Muscle layer of duodenum (tissue), 2 donors: ENCODE measurements around the gene ZBTB20.

Source experiments
- H3K27ac ChIP-seq: one replicate; pipeline ENCODE4 v1.7.0; 2013; ENCODE audit warnings: mild to moderate bottlenecking, low read length
- H3K27me3 ChIP-seq: one replicate; pipeline ENCODE4 v1.7.0; 2013; ENCODE audit warnings: low read depth, mild to moderate bottlenecking, control low read depth, low read length
- H3K36me3 ChIP-seq, 2 donors: one replicate each; pipeline ENCODE4 v1.7.0; 2013; ENCODE audit warnings: low read length in 2 of 2, control low read depth in 1 of 2, mild to moderate bottlenecking in 1 of 2; ENCODE audit not compliant: insufficient read depth in 2 of 2, control insufficient read depth in 1 of 2
- H3K4me1 ChIP-seq, 2 donors: one replicate each; pipeline ENCODE4 v1.7.0; 2013; ENCODE audit warnings: low read length in 2 of 2, mild to moderate bottlenecking in 2 of 2, control low read depth in 1 of 2, moderate library complexity in 1 of 2; ENCODE audit not compliant: insufficient read depth in 2 of 2, control insufficient read depth in 1 of 2
- H3K4me3 ChIP-seq, 2 donors: one replicate each; pipeline ENCODE4 v1.7.0; 2013; ENCODE audit warnings: low read length in 2 of 2, low read depth in 1 of 2, mild to moderate bottlenecking in 1 of 2
- H3K9me3 ChIP-seq, 2 donors: one replicate each; pipeline ENCODE4 v1.7.0; 2013; ENCODE audit warnings: low read length in 2 of 2, control low read depth in 1 of 2, mild to moderate bottlenecking in 1 of 2; ENCODE audit not compliant: control insufficient read depth in 1 of 2
- donor health status: healthy.

The ZBTB20 gene

DNA sequence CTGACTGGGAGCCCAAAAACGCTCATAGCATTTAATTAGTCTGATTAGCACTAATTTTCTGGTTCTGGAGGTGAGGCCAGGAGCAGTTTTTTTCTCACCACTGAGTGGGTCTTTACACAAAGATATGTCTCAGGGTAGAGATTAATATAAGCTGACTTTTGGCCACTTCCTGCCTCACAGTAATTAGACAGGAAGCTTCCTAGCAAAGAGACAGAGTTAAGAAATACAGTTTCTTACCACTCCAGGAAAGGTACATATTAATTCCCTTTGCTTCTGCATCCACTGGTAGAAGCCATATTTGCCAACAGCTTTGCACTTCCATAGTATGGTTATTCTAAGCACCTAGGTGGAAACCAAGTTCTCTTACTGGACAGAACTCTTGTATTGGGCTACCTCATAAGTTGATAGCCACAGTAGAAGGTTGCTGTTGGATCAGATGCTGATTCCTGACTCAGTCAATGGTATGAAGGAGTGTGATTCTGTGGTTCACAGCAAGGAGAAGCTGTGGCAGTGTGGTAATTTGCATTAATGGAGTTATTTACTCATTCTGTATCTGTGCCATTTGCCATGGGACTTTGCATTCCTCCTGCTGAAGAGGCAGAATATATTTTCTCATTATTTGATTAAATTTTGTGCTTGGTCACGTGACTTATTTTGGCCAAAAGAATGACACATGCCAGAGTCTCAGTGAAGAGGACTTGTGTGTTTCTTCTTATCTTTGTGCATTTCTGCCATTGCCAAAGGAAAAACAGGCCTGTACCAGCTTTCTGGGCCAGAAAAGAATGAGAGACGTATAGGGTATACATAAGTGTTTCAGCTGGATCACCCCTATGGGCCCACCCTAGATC is 17.5 kb upstream of the ZBTB20 start:
- no peaks in the 10 kb centered on the region for H3K27me3 ChIP-seq
- no peak overlapping the region for H3K27ac ChIP-seq
- H3K36me3 ChIP-seq, result no peaks in the 10 kb centered on the region
- H3K4me1 ChIP-seq, result no peaks in the 10 kb centered on the region
- H3K4me3 ChIP-seq, result no peak overlapping the region
- H3K9me3 ChIP-seq, result no peaks in the 10 kb centered on the region

DNA sequence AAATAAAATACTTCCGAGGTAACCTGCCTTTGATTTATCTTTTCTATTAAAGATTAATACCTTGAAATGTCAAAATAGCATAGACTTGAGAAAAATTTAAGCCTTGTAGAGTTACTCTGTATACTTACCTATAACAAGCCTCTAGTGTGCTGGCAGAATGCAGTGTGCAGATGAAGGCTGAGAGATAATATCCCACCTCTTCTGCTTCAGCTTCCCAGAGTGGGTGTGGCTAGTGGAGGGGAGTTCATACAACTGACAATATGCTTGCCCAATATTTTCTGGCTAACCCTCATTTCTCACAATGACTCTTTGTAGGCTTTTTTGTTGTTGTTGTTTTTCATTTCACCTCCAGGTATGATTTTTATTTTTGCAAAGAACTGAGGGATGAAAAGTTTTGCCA is 15.7 kb upstream of the ZBTB20 start:
- no peaks in the 10 kb centered on the region for H3K36me3 ChIP-seq
- H3K4me3 ChIP-seq, result no peak overlapping the region
- H3K9me3 ChIP-seq, result no peaks in the 10 kb centered on the region
- no peaks in the 10 kb centered on the region for H3K4me1 ChIP-seq
- no peaks in the 10 kb centered on the region for H3K27me3 ChIP-seq
- H3K27ac ChIP-seq, result no peak overlapping the region

- Histone ChIP-seq H3K36me3 (no peaks in the 10 kb centered on the region), H3K9me3 (no peaks in the 10 kb centered on the region), H3K4me3 (no peak overlapping the region), H3K4me1 (no peaks in the 10 kb centered on the region), H3K27ac (no peak overlapping the region), H3K27me3 (no peaks in the 10 kb centered on the region)
Observed at GRCh38 chr3:115161866-115162265, 14.8 kb upstream of the ZBTB20 start.

DNA sequence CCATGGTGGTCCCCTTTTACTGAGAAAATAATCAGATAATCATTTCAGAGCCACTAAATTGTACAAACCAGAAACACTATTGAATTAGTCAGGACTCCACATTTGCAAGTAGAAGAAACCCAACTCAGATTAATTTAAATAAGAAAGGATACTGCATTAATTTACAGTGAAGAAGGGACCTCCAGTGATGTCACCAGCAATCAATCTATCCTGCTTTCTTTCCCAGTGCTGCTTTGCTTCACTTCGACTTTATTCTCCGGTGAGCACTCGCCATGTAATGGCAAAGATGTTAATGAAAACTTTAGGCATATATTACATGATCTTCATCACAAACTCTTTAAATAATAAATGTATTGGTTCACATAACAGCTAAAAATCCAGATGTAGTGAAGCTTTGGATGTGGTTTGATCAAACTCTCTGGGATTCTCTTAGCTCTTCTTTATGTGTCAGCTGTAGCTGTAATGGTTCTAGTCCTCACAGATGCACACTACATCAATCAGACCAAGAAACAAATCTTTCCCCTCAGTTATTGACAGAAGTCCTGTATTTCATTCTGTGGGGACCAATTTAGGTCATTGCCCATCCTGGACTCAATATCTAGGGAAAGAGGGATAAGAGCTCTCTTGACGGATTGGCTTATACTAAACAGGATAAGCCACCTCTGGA is 14.2 kb upstream of the ZBTB20 start:
- no peaks in the 10 kb centered on the region for H3K36me3 ChIP-seq
- no peak overlapping the region for H3K4me3 ChIP-seq
- no peak overlapping the region for H3K27ac ChIP-seq
- no peaks in the 10 kb centered on the region for H3K4me1 ChIP-seq
- H3K9me3 ChIP-seq, result no peaks in the 10 kb centered on the region
- H3K27me3 ChIP-seq, result no peaks in the 10 kb centered on the region

- Histone ChIP-seq H3K4me1 (no peaks in the 10 kb centered on the region), H3K4me3 (no peak overlapping the region), H3K27me3 (no peaks in the 10 kb centered on the region), H3K36me3 (no peaks in the 10 kb centered on the region), H3K9me3 (no peaks in the 10 kb centered on the region), H3K27ac (no peak overlapping the region)
Observed at GRCh38 chr3:115160295-115160694, 13.2 kb upstream of the ZBTB20 start.

DNA sequence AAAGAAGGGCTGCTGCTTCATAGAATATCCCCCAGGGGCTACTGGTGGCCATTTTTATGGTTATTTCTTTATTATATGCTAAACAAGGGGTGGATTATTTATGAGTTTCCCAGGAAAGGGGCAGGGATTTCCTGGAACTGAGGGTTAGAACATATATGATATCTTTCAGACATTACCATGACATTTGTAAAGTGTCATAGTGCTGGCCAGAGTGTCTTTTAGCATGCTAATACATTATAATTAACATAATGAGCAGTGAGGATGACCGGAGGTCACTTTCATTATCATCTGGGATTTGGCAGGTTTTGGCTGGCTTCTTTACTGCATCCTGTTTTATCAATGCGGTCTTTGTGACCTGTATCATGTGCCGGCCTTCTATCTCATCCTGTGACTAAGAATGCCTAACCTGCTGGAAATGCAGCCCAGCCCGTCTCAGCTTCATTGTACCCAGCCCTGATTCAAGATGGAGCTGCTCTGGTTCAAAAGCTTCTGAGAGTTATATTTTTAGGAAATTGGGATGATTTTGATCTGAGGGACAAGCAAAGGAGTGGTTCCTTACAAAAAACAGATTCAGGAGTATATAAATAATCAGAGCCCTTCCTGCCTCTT is 9.1 kb upstream of the ZBTB20 start:
- Histone ChIP-seq H3K9me3 (no peaks in the 10 kb centered on the region), H3K4me1 (no peaks in the 10 kb centered on the region), H3K27ac (no peak overlapping the region), H3K36me3 (no peaks in the 10 kb centered on the region), H3K27me3 (no peaks in the 10 kb centered on the region), H3K4me3 (no peak overlapping the region)

DNA sequence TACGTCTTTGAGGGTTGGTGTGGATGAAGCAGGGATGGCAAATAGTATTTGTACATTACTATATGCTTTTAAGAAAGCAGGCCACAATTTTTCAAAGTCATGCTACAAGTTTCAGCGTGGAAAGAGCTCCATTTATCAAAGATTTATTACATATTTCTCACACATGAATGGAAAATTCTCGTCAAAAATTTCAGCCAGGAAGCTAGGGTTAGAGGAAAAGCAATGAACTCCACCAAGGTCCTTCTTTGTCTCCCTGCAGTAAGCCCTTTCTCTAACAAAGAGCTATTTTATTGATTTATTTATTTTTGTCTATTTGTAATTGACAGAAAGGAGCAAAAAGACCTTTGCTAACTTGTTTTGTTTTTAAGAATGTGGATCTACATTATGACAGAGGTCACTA is 7.5 kb upstream of the ZBTB20 start:
- Histone ChIP-seq H3K27ac (no peak overlapping the region), H3K4me3 (no peak overlapping the region), H3K4me1 (no peaks in the 10 kb centered on the region), H3K36me3 (no peaks in the 10 kb centered on the region), H3K27me3 (no peaks in the 10 kb centered on the region), H3K9me3 (no peaks in the 10 kb centered on the region)

DNA sequence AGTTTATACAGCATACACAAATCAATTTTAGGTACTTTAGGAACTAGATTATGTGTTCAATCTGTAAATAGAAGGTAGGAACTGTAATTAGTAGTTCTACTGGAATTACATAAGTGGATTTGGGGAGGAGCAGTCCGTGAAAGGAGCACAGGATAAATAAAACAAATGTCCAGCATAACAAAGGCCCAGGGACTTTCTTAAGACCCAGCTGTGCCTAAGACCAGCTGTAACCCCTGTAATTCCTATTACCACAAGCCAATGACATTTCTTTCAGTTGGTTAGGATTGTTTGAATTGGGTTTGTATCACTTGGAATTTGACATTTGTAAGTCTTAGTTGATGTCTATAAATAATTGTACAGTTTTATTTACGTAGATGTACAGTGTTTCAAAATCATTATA is 4.8 kb upstream of the ZBTB20 start:
- no peak overlapping the region for H3K27ac ChIP-seq
- H3K4me3 ChIP-seq, result no peak overlapping the region
- H3K9me3 ChIP-seq, result no peaks in the 10 kb centered on the region
- H3K36me3 ChIP-seq, result no peaks in the 10 kb centered on the region
- H3K27me3 ChIP-seq, result no peaks in the 10 kb centered on the region
- H3K4me1 ChIP-seq, result peaks cover 6% of the 10 kb centered on the region in 2 donors

GRCh38 chr3:115148142-115148790 is 1.2 kb upstream of the ZBTB20 start:
- H3K27me3 ChIP-seq, result no peaks in the 10 kb centered on the region

DNA sequence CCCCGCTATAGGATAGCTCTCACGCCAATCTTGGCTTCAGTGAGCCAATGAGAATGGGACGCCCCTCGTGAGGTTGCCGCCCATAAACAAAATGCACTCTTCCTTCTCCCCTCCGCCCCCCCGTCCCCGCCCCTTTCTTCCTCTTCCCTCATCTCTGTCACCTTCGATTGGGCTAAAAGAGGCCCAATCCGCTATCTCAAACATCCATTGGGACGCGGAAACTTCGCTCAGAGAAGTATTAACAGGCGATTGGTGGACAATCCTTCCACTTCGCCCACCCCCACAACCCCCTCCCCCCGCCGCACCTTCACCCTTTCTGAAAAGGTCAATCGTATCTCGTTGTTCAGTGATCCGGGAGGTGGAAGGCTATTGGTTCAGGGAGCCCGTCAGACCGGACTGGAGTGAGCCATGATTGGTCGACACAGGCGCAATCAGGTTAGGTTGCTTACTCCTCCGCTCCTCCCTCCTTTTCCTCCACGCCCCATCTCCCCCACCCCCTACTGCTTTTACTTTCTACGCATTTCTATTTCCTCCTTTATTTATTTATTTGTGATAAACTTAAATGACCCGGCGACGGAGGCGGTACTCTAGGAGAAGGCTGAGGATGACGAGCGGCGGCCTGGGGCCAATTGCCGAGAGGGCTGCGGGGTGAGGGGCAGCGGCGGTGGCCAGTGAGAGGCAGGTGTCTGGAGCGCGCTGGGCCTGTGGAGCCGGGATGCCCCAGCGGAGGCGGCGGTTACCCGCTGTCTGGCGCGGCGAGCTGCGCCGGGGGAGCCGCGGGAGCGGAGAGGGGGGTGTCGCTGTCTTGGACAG is 447 bp upstream of the ZBTB20 start:
- no peaks in the 10 kb centered on the region for H3K27me3 ChIP-seq
- H3K27ac ChIP-seq, result peak overlapping the region; percentile 92
- no peaks in the 10 kb centered on the region for H3K9me3 ChIP-seq
- H3K36me3 ChIP-seq, result no peaks in the 10 kb centered on the region
- peaks cover 6 to 14% of the 10 kb centered on the region in 2 donors for H3K4me1 ChIP-seq
- peak overlapping the region; percentile 66 to 83 for H3K4me3 ChIP-seq

More at GRCh38 chr3:115148142-115148790, 1.2 kb upstream of the ZBTB20 start:
- Histone ChIP-seq H3K36me3 (no peaks in the 10 kb centered on the region), H3K4me3 (peak overlapping the region; percentile 66 to 78), H3K4me1 (peaks cover 6 to 14% of the 10 kb centered on the region in 2 donors), H3K27ac (peak overlapping the region; percentile 92), H3K9me3 (no peaks in the 10 kb centered on the region)
